HepG2 (cell line): Measurements from ENCODE around the gene TMEM218. TPM values are rescaled to one million over a fixed set of nuclear protein-coding genes. Genes with fewer than 3 reads are reported as not detected.

Experiments used
- ATAC-seq: fragments of 200-7000 bp; cut with Tn5 transposase; 3 replicates; pipeline ENCODE4 v1.9.1; 2020; ENCODE audit warnings: mild to moderate bottlenecking, moderate library complexity
- BruUV-seq: library from RNA; stranded (reverse); fragments of 400-500 nt; replicated peaks from 2 replicates; lab custom pipeline; 2021; lab: Mats Ljungman, UMichigan
- CTCF ChIA-PET: fragments of 300-600 bp; formaldehyde crosslinking; extraction: SDS; loops from one replicate; lab custom pipeline; 2021; ENCODE audit warnings: low total read pairs, inconsistent platforms, low intra/inter-chr PET ratio; lab: Yijun Ruan, JAX
- POLR2A ChIA-PET: fragments of 350-600 bp; sonication (Branson Sonifier 250); formaldehyde crosslinking; loops from one replicate; lab custom pipeline; 2020; ENCODE audit warnings: antibody characterized with exemption, inconsistent platforms; lab: Yijun Ruan, JAX
- DNase-seq: peaks from one replicate; pipeline ENCODE4 v3.0.0-alpha.2; 2015; ENCODE audit warnings: low spot score
- FAIRE-seq: peaks from 3 replicates; lab custom pipeline; 2011; peaks lifted over from hg19 to GRCh38; lab: Jason Lieb, UNC
- H2AFZ ChIP-seq: one replicate; pipeline ENCODE4 v1.6.1; 2011; ENCODE audit warnings: low read length, inconsistent platforms
- H3K27ac ChIP-seq: fragments of 300-600 bp; 3 replicates; pipeline ENCODE4 v1.8.0; 2011; ENCODE audit warnings: mixed run types, mild to moderate bottlenecking, mixed read lengths, low read length, inconsistent platforms; ENCODE audit not compliant: insufficient read depth; ENCODE audit errors: extremely low read length
- H3K27me3 ChIP-seq, 2 experiments: fragments of 200-600 bp in 1 of 2; 2 replicates in 1 of 2; 3 replicates in 1 of 2; pipeline versions ENCODE4 v1.6.0 to v1.8.0; 2011; ENCODE audit warnings: low read length in 2 of 2, mild to moderate bottlenecking in 2 of 2, moderate library complexity in 2 of 2, inconsistent platforms in 1 of 2; ENCODE audit not compliant: insufficient read depth in 2 of 2, control insufficient read depth in 1 of 2
- H3K36me3 ChIP-seq, 2 experiments: fragments of 200-600 bp in 1 of 2; replicated peaks in 1 of 2; 2 replicates in 1 of 2; 3 replicates in 1 of 2; pipeline versions ENCODE4 v1.5.1 to v1.8.0; 2011; ENCODE audit warnings: low read length in 2 of 2, inconsistent platforms in 1 of 2; ENCODE audit not compliant: insufficient read depth in 2 of 2, control insufficient read depth in 1 of 2
- H3K4me1 ChIP-seq: 2 replicates; pipeline ENCODE4 v1.5.1; 2012; ENCODE audit warnings: low read length, inconsistent platforms; ENCODE audit not compliant: insufficient read depth
- H3K4me2 ChIP-seq: 2 replicates; pipeline ENCODE4 v1.6.0; 2011; ENCODE audit warnings: low read depth, low read length, inconsistent platforms
- H3K4me3 ChIP-seq, 3 experiments: fragments of 200-600 bp in 1 of 3; sonication (generic), shearing (Covaris generic) in 1 of 3; replicated peaks in 1 of 3; 2 replicates each; pipeline ENCODE4 v1.5.1; 2011 to 2016; ENCODE audit warnings: low read length in 3 of 3, inconsistent platforms in 2 of 3, low read depth in 2 of 3, mild to moderate bottlenecking in 2 of 3, control low read depth in 1 of 3, mixed read lengths in 1 of 3; ENCODE audit not compliant: insufficient read depth in 1 of 3
- H3K79me2 ChIP-seq: one replicate; pipeline ENCODE4 v1.6.1; 2011; ENCODE audit warnings: low read length, inconsistent platforms; ENCODE audit not compliant: insufficient read depth
- H3K9ac ChIP-seq: 2 replicates; pipeline ENCODE4 v1.6.0; 2011; ENCODE audit warnings: mild to moderate bottlenecking, low read depth, low read length, inconsistent platforms; ENCODE audit not compliant: insufficient read depth
- H3K9me3 ChIP-seq: 2 replicates; pipeline ENCODE4 v1.5.1; 2012; ENCODE audit warnings: mild to moderate bottlenecking, low read length
- H4K20me1 ChIP-seq: 2 replicates; pipeline ENCODE4 v1.6.0; 2011; ENCODE audit warnings: inconsistent platforms, mild to moderate bottlenecking, low read length, moderate library complexity; ENCODE audit not compliant: insufficient read depth
- FOSL2 ChIP-seq: sonication (generic); formaldehyde crosslinking; IDR thresholded peaks from 2 replicates; pipeline ENCODE4 v1.4.0; 2020; ENCODE audit warnings: missing genetic modification reagents
- HDAC1 ChIP-seq: sonication (generic); formaldehyde crosslinking; IDR thresholded peaks from 2 replicates; pipeline ENCODE4 v1.5.1; 2020; ENCODE audit warnings: mild to moderate bottlenecking, missing genetic modification reagents
- HNRNPK ChIP-seq: fragments of 200-400 bp; formaldehyde crosslinking; IDR thresholded peaks from 2 replicates; pipeline ENCODE4 v1.6.1; 2018; ENCODE audit warnings: low read length, low read depth, moderate library complexity, mild to moderate bottlenecking; ENCODE audit not compliant: poor library complexity, severe bottlenecking
- ISX ChIP-seq: sonication (generic); formaldehyde crosslinking; conservative IDR thresholded peaks from 2 replicates; pipeline ENCODE4 v1.5.0; 2020; ENCODE audit warnings: missing genetic modification reagents
- KAT8 ChIP-seq: IDR thresholded peaks from 2 replicates; pipeline ENCODE4 v1.6.1; 2016; ENCODE audit warnings: missing genetic modification reagents, missing compliant biosample characterization
- ZNF501 ChIP-seq: sonication (generic); formaldehyde crosslinking; IDR thresholded peaks from 2 replicates; pipeline ENCODE4 v1.5.1; 2020; ENCODE audit warnings: mild to moderate bottlenecking, moderate library complexity, missing genetic modification reagents
- WGBS: methylation state at CpG from one replicate; pipeline ENCODE4 v1.1.6; 2017; ENCODE audit warnings: low lambda C conversion rate; 5-methylcytosine and 5-hydroxymethylcytosine counted together
- in situ Hi-C: cut with HindIII; loops from 2 replicates; pipeline ENCODE4 v1.10.0; 2017; ENCODE audit warnings: low pct_unique_long_range_greater_than_20kb; ENCODE audit not compliant: extremely low pct_ligation_motif_present
- intact Hi-C: fragments of 100-400 bp; cut with micrococcal nuclease; formaldehyde crosslinking; loops from one replicate; pipeline ENCODE4 v1.10.0; 2022; ENCODE audit not compliant: unreplicated experiment
- polyA plus RNA-seq, 8 experiments: library from polyadenylated mRNA; depleted of rRNA in 3 of 8; stranded (reverse) in 7 of 8; unstranded in 1 of 8; fragments of >200 nt; fragmentation: Illumina TruSeq in 4 of 8; extraction: Trizol in 4 of 8; gene quantifications; 2 replicates each; pipeline versions ENCODE4 v1.2.1 to v1.2.3, GENCODE V29; 2011 to 2016; ENCODE audit warnings: low read depth in 4 of 8, missing spikeins in 1 of 8, mixed read lengths in 1 of 8; ENCODE audit not compliant: insufficient read depth in 1 of 8
- total RNA-seq, 5 experiments: library from RNA; depleted of rRNA; stranded (reverse); fragments of >200 nt; fragmentation: Illumina TruSeq; extraction: Trizol; gene quantifications; 2 replicates each; pipeline ENCODE4 v1.2.3, GENCODE V29; 2016; ENCODE audit warnings: low read depth in 1 of 5
- TF ChIP-seq, protein P1 (sequence below): sonication (generic); formaldehyde crosslinking; IDR thresholded peaks from 2 replicates; pipeline ENCODE4 v1.4.0; 2020; ENCODE audit warnings: mild to moderate bottlenecking, missing genetic modification reagents

Gene TMEM218
- total and polyA plus RNA-seq, 2 of the 13 experiments (the other 11 are each of a cell fraction or from before 2014, with no cell fraction given), result 11.8 to 14.0 TPM

DNA sequence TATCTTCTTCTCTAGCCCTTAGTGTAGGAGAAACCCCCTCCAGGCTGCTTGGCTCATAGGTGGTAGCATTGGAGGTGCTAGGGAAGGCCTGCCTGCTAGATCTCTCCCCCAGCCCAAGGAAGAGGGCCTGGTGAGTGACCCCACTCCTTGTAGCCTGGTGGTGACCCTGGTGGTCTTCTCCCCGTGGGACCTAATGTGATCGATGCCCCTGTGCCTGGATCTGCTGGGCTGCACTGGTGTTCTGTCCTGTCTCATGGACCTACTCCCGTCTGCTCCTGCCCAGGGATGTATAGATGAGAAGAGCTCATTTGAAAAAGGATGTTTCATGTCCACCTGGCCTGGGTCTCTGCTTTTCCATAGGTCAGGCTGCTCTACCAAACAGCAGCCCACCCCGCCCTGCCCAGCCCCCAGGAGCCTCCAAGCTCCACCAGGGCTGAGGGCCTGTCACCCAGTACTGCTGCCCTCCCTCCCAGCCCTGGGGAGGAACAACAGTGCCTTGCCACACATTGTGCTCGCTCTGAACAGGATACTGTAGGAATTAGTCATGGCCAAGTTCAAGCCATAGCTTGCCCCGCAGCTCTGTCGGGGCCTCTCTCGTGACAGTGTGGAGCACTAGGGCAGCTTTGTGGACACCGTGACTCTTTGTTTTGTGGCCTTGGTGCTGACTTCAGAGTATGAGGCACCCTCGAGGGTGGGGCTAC is 28.7 kb downstream of the TMEM218 start (continued):
- TF ChIP-seq FOSL2 (CRISPR knock-in tag), result 0 out of 2 replicates have a peak, but pooled peaks have one; percentile 19
- no peak for TF ChIP-seq HDAC1 (CRISPR knock-in tag)
- TF ChIP-seq, protein P1, sequence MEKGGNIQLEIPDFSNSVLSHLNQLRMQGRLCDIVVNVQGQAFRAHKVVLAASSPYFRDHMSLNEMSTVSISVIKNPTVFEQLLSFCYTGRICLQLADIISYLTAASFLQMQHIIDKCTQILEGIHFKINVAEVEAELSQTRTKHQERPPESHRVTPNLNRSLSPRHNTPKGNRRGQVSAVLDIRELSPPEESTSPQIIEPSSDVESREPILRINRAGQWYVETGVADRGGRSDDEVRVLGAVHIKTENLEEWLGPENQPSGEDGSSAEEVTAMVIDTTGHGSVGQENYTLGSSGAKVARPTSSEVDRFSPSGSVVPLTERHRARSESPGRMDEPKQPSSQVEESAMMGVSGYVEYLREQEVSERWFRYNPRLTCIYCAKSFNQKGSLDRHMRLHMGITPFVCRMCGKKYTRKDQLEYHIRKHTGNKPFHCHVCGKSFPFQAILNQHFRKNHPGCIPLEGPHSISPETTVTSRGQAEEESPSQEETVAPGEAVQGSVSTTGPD (CRISPR knock-in tag), result no peak

DNA sequence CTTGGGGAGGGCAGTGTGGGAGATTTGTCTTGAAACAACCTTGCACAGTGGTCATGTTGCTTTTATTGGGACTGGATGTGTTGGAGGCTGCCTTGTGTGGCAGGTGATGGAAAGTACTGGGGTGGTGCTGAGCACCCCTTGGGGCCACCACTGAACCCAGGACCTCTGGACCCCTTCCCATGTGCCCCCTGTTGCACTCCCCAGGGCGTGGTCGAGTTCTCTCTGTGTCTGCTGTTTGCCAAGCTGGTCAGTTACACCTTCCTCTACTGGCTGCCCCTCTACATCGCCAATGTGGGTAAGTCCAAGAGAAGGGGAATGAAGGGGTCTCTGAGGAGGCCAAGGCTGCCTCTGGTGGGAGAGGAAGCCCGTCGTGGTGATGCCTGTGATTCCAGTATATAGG is 29.4 kb downstream of the TMEM218 start:
- no peak overlapping the region for H3K4me2 ChIP-seq
- H3K9me3 ChIP-seq, result no peaks in the 10 kb centered on the region
- BruUV-seq, result no TSS peak
- no peaks in the 10 kb centered on the region for H4K20me1 ChIP-seq
- TF ChIP-seq KAT8 (CRISPR knock-in tag) (no peak), ZNF501 (no peak), ISX (CRISPR knock-in tag) (no peak), HNRNPK (no peak)
- H3K36me3 ChIP-seq, result no peaks in the 10 kb centered on the region
- CTCF ChIA-PET, result no interaction called here
- no peak for ATAC-seq
- no peak overlapping the region for H3K27ac ChIP-seq
- no peak overlapping the region for H3K4me3 ChIP-seq
- no peaks in the 10 kb centered on the region for H3K79me2 ChIP-seq
- POLR2A ChIA-PET, result interaction anchor here (1.6 kb wide), 1 partner anchor 9 kb away, joined by 4 read pairs; no protein-coding TSS in a partner anchor
- WGBS, result 50% methylated on average over 5 of the region's 5 CpGs
- DNase-seq, result no peak
- FAIRE-seq, result no peak
- H3K4me1 ChIP-seq, result peaks cover 39% of the 10 kb centered on the region
- intact Hi-C loops, result no loop called here
- in situ Hi-C loops, result no loop called here
- H3K9ac ChIP-seq, result no peak overlapping the region
- H3K27me3 ChIP-seq, result no peaks in the 10 kb centered on the region
- H2AFZ ChIP-seq, result no peak overlapping the region
